Cerebellar cortex (tissue), 1 donor: ENCODE measurements around the gene SLC35F1.

Experiments used
- DNase-seq: peaks from one replicate; pipeline ENCODE4 v3.0.0-alpha.2; 2015; ENCODE audit warnings: low spot score

Gene SLC35F1

GRCh38 chr6:118122801-118123200 is 215.7 kb downstream of the SLC35F1 start:
- DNase-seq: no peak

- no peak for DNase-seq
These were observed 216.5 kb downstream of the SLC35F1 start for GRCh38 chr6:118123503-118124037.

GRCh38 chr6:118124851-118125250 is 217.8 kb downstream of the SLC35F1 start:
- DNase-seq: no peak

- DNase-seq: no peak
These were observed 221.7 kb downstream of the SLC35F1 start for GRCh38 chr6:118128755-118129154.

- DNase-seq: no peak
These were observed 227.1 kb downstream of the SLC35F1 start for GRCh38 chr6:118134206-118134605.

- no peak for DNase-seq
These were observed 227.7 kb downstream of the SLC35F1 start for GRCh38 chr6:118134736-118135135.

- no peak for DNase-seq
These were observed 228.3 kb downstream of the SLC35F1 start for GRCh38 chr6:118135371-118135770.

- DNase-seq: no peak
These were observed 234.1 kb downstream of the SLC35F1 start for GRCh38 chr6:118141211-118141610.

GRCh38 chr6:118146584-118146983 is 239.5 kb downstream of the SLC35F1 start:
- no peak for DNase-seq

- DNase-seq: no peak
These were observed 240.4 kb downstream of the SLC35F1 start for GRCh38 chr6:118147511-118147910.

- no peak for DNase-seq
These were observed 241.5 kb downstream of the SLC35F1 start for GRCh38 chr6:118148561-118148960.

GRCh38 chr6:118152524-118152923 is 245.5 kb downstream of the SLC35F1 start:
- no peak for DNase-seq

- no peak for DNase-seq
These were observed 254.3 kb downstream of the SLC35F1 start for GRCh38 chr6:118161343-118161742.

- no peak for DNase-seq
These were observed 256.5 kb downstream of the SLC35F1 start for GRCh38 chr6:118163542-118163941.

- DNase-seq: no peak
These were observed 258.4 kb downstream of the SLC35F1 start for GRCh38 chr6:118165500-118165899.

GRCh38 chr6:118168421-118168820 is 261.4 kb downstream of the SLC35F1 start:
- no peak for DNase-seq

- no peak for DNase-seq
These were observed 264.8 kb downstream of the SLC35F1 start for GRCh38 chr6:118171852-118172251.

- DNase-seq: no peak
These were observed 267.0 kb downstream of the SLC35F1 start for GRCh38 chr6:118174071-118174470.

GRCh38 chr6:118177720-118178119 is 270.7 kb downstream of the SLC35F1 start:
- DNase-seq: no peak

- DNase-seq: no peak
These were observed 272.0 kb downstream of the SLC35F1 start for GRCh38 chr6:118179048-118179447.

- no peak for DNase-seq
These were observed 279.9 kb downstream of the SLC35F1 start for GRCh38 chr6:118186672-118187567.

GRCh38 chr6:118187568-118188164 is 280.6 kb downstream of the SLC35F1 start:
- DNase-seq: no peak

GRCh38 chr6:118188561-118188960 is 281.5 kb downstream of the SLC35F1 start:
- DNase-seq: no peak
